GM21825 (cell line): ENCODE measurements around the gene PLXNC1.

Experiments
- ATAC-seq: cut with Tn5 transposase; IDR thresholded peaks from one replicate; pipeline ENCODE4 v1.9.1; 2021; ENCODE audit warnings: mild to moderate bottlenecking, moderate library complexity; ENCODE audit not compliant: unreplicated experiment

PLXNC1 gene

GRCh38 chr12:94157181-94157580 is 8.8 kb downstream of the PLXNC1 start:
- no peak for ATAC-seq

- ATAC-seq, result peak; percentile 72
These were observed 9.6 kb downstream of the PLXNC1 start for GRCh38 chr12:94157981-94158411.

- no peak for ATAC-seq
These were observed 10.3 kb downstream of the PLXNC1 start for GRCh38 chr12:94158666-94159065.

GRCh38 chr12:94162108-94162507 is 13.7 kb downstream of the PLXNC1 start:
- no peak for ATAC-seq

GRCh38 chr12:94163850-94164249 is 15.5 kb downstream of the PLXNC1 start:
- no peak for ATAC-seq

- ATAC-seq, result no peak
These were observed 16.8 kb downstream of the PLXNC1 start for GRCh38 chr12:94165138-94165537.

- ATAC-seq, result no peak
These were observed 17.4 kb downstream of the PLXNC1 start for GRCh38 chr12:94165670-94166364.

GRCh38 chr12:94167071-94167755 is 18.8 kb downstream of the PLXNC1 start:
- ATAC-seq, result no peak

GRCh38 chr12:94167756-94168416 is 19.5 kb downstream of the PLXNC1 start:
- no peak for ATAC-seq

GRCh38 chr12:94169495-94169894 is 21.1 kb downstream of the PLXNC1 start:
- ATAC-seq, result no peak

- no peak for ATAC-seq
These were observed 21.8 kb downstream of the PLXNC1 start for GRCh38 chr12:94169966-94170689.

- no peak for ATAC-seq
These were observed 22.6 kb downstream of the PLXNC1 start for GRCh38 chr12:94170690-94171594.

GRCh38 chr12:94171595-94171930 is 23.2 kb downstream of the PLXNC1 start:
- ATAC-seq, result no peak

- ATAC-seq, result no peak
These were observed 23.7 kb downstream of the PLXNC1 start for GRCh38 chr12:94172031-94172430.

- no peak for ATAC-seq
These were observed 24.6 kb downstream of the PLXNC1 start for GRCh38 chr12:94172973-94173372.

GRCh38 chr12:94173660-94174265 is 25.4 kb downstream of the PLXNC1 start:
- peak; percentile 67 for ATAC-seq

- ATAC-seq, result peak; percentile 26
These were observed 26.2 kb downstream of the PLXNC1 start for GRCh38 chr12:94174576-94174975.

- peak; percentile 32 for ATAC-seq
These were observed 27.6 kb downstream of the PLXNC1 start for GRCh38 chr12:94175763-94176668.

GRCh38 chr12:94178054-94178453 is 29.7 kb downstream of the PLXNC1 start:
- ATAC-seq, result no peak
